ENCODE data around the gene RREB1. TPM values are rescaled to one million over a fixed set of nuclear protein-coding genes. Genes with fewer than 3 reads are reported as not detected.

Gene RREB1
- total and polyA plus RNA-seq, 2 donors = 9.2 to 13.3 TPM

GRCh38 chr6:7298113-7298512, 190.4 kb downstream of the RREB1 start:
- DNase-seq (ENCODE audit: low read depth in 6 of 9, low spot score in 9 of 9) = no peak
- Histone ChIP-seq H3K27me3 (ENCODE audit: control insufficient read depth in 2 of 2, insufficient read depth in 1 of 2, low read length in 1 of 2) (no peaks in the 10 kb centered on the region), H3K9me3 (ENCODE audit: control insufficient read depth in 2 of 2, insufficient read depth in 1 of 2, low read length in 1 of 2) (no peaks in the 10 kb centered on the region), H3K36me3 (ENCODE audit: control insufficient read depth in 2 of 2, insufficient read depth in 2 of 2, low read length in 1 of 2) (peaks cover 40 to 69% of the 10 kb centered on the region in 2 donors), H3K27ac (ENCODE audit: low read depth in 1 of 2, low read length in 1 of 2) (no peak overlapping the region), H3K4me1 (ENCODE audit: control insufficient read depth in 2 of 2, insufficient read depth in 2 of 2, low read length in 2 of 2) (no peaks in the 10 kb centered on the region), H3K4me3 (ENCODE audit: low read length in 2 of 2) (no peak overlapping the region)
- 97% methylated on average over 1 of the region's 1 CpG for whole genome bisulfite sequencing

GRCh38 chr6:7300926-7301325, 193.2 kb downstream of the RREB1 start:
- DNase-seq (ENCODE audit: low read depth in 6 of 9, low spot score in 9 of 9) = no peak
- Histone ChIP-seq H3K4me3 (ENCODE audit: low read length in 2 of 2) (no peak overlapping the region), H3K36me3 (ENCODE audit: control insufficient read depth in 2 of 2, insufficient read depth in 2 of 2, low read length in 1 of 2) (peaks cover 54 to 80% of the 10 kb centered on the region in 2 donors), H3K27me3 (ENCODE audit: control insufficient read depth in 2 of 2, insufficient read depth in 1 of 2, low read length in 1 of 2) (no peaks in the 10 kb centered on the region), H3K9me3 (ENCODE audit: control insufficient read depth in 2 of 2, insufficient read depth in 1 of 2, low read length in 1 of 2) (no peaks in the 10 kb centered on the region), H3K4me1 (ENCODE audit: control insufficient read depth in 2 of 2, insufficient read depth in 2 of 2, low read length in 2 of 2) (no peaks in the 10 kb centered on the region), H3K27ac (ENCODE audit: low read depth in 1 of 2, low read length in 1 of 2) (no peak overlapping the region)
- WGBS = 98% methylated on average over 5 of the region's 5 CpGs

Other genes with a start within 250 kb of the RREB1 start
- gene SSR1, start 205.2 kb downstream of the RREB1 start, total RNA-seq = 56.9 TPM
- 38.9 TPM for gene SSR1, start 205.2 kb downstream of the RREB1 start, polyA plus RNA-seq